Stimulated activated CD8-positive, alpha-beta memory T cell treated with anti-CD3 and anti-CD28 coated beads, Interleukin-12 subunit alpha, Interleukin-12 subunit beta, amount 100 ng/mL, for 24 hours (primary cell): ENCODE data around the gene C10orf67.
A peak's percentile ranks its signal among the peaks of the same experiment; 100 is the strongest.
"Not testable (repeated sequence)": the region's sequence is repeated elsewhere in the genome, so short reads cannot be mapped to it uniquely, and the experiment has no call there.

ENCODE experiments used
- DNase-seq: peaks from one replicate; pipeline ENCODE4 v3.0.0-alpha.2; 2020; ENCODE audit errors: extremely low read depth

Gene C10orf67

DNA sequence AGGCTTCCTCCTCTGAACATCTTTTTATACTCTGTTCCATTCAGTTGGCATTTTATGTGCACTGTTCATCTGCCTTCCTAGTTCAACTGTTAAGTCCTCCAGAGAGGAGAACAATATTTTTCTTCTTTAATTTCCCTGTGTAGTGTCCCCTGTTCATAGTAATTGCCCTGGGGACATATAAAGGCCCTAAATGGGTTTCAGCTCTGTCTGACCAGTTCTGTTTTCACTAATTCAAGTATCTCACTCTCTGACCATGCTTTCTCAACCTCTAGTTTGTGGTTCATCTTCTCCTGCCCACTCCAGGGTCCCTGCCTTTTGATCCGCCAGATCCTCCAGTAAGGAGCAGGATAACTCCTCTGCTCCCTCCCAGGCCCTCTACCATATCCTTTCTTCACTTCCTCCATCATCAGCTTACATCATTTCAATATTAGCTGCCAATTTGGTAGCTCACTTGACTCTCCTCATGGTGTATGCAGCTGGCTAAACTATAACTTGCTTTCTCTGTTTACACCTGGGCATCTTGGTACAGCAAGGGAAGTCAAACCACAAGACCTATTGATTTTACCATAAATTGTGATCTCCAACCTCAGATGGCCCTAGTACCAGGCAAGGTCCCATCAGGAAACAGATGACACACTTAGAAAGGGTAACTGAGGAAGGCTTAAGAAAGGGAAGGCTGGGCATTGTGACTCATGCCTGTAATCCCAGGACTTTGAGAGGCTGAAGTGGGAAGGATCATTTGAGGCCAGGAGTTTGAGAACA is 17.7 kb upstream of the C10orf67 start:
- no peak for DNase-seq

DNA sequence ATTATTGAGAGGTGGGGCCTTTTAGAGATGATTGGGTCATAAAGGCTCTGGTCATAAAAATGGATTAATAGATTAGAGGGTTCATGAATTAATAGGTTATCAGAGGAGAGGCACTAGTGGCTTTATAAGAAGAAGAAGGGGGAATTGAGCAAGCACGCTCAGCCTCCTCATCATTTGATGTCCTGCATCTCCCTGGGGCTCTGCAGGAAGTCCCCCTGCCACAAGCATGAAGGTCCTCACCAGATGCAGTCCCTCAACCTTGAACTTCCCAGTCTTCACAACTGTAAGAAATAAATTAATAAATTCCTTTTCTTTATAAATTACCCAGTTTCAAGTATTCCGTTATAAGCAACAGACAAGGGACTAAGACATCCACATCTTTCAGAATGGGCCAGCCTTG is 17.1 kb upstream of the C10orf67 start:
- DNase-seq, result no peak

DNA sequence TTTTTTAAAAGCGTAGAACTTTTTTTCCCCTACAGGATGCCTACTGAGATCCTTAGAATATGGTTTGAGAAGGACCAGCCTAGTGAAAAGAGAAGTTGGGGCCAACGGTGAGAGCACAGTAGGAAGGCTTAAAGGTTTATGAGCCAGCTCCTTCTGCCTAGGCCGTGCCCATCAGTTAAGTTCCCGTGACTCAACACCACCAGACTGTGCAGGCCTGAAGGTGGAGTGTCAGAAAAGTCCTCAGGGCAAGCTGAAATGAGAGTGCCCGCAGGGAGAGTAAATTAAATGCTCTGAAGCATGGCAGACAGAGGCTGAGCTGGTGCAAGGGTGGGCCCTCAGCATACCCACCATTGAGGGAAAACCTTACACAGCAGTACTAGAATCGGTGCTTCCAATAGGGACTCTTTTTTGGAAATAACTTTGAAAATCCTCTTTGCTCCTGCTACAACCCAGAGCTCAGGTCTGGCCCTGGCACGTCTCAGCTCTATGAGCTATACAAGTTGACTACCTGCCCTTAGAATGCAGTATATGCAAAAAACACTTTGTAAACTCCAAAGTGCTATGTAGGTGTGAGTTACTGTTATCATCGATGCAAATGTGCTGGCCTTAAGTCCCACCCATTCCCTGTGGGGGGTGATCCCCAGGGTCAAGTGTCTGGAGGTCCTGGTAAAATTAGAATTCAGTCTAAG is 15.2 kb upstream of the C10orf67 start:
- no peak for DNase-seq

DNA sequence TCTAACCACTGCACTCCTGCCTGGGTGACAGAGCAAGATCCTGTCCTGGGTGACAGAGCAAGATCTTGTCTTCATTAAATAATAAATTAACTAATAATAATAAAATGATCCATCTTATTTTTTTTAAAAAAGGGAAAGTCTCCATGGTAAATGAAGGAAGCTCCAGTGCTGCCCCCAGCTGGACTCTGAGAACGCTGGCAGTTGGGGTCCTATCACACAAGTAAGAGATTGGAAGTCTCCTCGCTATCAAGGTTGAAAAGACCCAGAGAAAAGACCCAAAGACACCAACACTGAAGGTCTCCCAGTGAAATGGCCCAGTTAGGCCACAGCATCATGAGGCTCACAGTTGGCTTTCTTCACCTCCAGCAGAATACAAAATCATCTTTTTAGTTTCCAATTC is 13.8 kb upstream of the C10orf67 start:
- DNase-seq, result no peak

DNA sequence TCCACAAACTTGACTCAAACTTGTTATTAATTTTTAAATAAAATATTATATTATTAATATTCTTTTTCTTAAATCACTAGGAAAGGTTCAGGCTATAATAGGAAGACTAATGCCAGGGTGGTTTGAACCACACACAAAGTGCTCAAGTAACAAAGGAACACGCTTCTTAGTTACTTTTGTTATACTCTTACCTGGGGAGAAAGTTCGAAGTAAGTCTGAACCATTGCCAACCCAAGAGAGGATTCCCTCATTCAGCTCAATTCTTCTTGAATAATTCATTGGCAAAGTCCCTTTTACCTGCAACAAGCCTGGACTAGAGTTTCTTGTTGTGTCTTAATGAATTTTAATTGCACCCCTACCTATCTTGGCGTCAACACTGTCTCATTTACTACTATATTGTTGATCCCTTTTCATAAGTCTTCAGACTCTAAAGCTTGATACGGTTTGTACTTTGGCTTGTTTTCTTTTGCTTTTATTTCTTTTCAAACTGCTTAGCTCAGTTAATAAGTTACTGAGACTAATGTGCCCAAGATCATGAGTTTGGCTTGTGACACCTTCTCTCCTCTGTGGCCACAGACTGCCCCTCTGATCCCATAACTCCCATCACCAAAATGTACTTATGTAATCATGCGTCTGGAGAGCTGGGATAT is 10.2 kb upstream of the C10orf67 start:
- no peak for DNase-seq

DNA sequence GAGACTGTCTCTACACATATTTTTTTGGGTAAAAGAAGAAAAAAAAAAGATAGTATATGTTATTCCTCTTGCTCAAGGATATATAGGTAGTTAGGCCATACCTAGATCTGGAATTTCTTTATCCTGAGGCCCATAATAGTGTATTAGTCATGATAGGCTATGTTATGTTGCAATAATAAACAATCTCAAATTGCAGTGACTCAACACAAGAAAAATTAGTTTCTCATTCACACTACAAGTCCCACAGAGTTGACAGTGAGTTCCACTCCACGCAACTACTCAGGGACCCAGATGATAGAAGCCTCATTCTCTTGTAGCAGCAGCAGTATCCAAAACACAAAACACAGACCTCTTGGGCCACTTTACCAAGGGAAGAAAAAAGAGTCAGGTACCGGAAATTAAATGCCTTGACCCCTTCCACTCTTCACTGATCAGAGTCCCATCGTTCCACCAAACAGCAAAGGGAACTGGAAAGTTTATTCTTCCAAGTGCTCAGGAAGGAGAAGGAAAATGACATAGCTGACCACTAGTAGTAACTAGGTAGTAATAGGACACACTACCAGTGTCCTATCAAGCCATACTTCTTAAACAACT is 7.4 kb upstream of the C10orf67 start:
- no peak for DNase-seq

DNA sequence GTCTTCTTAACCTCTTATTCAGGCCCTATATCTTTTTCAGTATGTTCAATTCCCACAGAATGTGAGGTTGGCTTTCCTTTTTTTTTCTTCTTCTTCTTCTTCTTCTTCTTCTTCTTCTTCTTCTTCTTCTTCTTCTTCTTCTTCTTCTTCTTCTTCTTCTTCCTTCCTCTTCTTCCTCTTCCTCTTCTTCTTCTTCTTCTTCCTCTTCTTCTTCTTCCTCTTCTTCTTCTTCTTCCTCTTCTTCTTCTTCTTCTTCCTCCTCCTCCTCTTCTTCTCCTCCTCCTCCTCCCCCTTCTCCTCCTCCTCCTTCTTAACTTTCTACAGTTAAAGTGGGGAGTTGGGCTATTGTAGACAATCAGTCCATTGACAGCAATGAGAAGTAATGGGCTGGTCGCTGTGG is 6.1 kb upstream of the C10orf67 start:
- not testable (repeated sequence) for DNase-seq

DNA sequence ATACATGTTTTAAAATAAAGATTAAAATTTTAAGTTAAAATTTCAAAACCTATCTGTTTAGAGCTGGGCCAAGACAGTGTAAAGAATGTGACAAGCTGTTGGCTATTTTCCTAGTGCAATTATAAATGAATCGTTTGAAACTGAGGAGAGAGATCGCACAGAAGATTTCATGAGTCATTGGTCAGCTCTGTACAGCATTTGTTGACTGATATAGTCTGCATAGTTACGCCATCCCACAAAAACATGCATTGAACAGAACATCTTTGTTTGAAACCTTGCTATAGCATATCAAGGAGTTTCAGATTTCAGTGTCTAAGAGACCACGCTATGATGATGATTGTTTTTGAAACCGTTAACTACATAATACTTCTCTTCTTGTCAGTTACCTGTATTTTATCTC is 1.3 kb upstream of the C10orf67 start:
- no peak for DNase-seq

DNA sequence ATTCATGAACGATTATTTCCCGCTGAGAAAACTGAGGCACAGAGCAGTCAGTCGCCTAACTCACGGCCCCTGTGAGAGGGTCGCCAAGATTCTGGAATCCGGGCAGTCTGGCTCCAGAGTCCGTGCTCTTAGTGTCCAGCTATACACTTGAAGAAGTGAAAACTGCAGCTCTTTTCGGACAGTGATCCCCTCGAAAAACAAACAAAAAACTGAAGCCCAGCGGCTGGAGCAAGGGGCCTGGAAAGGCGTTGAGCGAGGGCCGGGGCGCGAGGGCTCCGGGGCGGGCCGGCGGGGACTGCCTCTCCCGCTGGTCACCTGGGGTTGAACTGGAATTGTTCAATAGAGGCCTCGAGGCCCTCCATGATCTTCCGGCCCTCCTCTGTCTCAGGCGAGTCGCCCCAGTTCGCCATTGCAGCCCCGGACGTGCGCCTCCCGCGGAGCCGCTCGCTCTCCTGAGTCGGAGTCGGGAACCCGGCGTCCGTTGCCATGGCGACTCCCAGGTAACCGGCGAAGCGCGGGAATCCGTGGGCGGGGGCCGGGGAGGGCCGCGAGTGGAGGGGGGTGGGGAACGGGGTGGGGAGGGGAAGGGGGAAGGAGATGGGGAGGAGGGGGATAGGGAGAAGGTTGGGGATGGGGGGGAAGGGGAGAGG is 881 bp downstream of the C10orf67 start:
- DNase-seq, result peak; percentile 24

DNA sequence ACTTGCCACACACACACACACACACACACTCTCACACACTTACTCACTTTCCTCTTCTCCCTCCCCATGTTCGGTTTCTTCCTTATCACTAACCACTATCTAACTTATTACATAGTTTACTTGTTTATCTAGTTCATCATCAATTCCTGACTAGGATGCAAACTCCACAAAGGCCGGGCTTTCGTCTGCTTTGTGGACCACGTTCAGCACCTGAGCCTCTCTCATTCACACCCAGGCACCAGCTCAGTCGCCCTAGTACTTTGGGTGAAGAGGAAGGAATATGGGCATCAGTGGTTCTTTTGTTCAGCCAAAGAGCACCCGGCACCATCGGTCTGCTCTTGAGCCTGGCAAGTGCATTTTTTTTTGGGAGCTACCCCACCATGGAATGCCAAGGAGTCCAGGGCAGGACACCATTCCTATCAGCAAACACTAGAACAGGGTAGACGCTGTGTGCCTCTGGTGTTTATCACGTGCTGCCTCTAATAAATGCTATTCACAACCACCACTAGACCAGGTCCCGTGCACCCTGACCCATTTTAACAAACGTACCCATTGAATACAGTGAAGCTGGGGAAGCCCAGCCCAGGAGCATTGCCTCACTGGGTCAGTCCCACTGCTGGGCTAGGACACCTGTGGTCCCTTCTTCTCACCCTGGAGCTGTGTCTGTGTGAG is 2.2 kb downstream of the C10orf67 start:
- no peak for DNase-seq

DNA sequence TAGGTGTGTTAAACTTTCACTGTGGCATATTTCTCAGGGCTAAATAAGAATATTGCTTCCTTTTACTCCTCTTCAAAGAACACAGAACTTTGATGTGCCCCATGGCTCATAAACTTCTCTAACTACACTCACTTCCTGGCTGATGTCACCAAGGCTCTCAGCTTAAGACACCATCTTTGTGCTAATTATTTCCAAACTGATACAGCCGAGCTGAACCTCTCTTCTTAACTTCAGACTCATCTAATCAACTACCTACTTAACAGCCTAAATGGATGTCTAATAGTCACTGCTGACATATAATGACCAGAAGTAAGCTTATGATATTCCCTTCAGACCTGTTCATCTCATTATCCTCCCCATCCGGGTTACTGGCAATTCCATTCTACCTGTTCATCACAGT is 3.6 kb downstream of the C10orf67 start:
- no peak for DNase-seq

DNA sequence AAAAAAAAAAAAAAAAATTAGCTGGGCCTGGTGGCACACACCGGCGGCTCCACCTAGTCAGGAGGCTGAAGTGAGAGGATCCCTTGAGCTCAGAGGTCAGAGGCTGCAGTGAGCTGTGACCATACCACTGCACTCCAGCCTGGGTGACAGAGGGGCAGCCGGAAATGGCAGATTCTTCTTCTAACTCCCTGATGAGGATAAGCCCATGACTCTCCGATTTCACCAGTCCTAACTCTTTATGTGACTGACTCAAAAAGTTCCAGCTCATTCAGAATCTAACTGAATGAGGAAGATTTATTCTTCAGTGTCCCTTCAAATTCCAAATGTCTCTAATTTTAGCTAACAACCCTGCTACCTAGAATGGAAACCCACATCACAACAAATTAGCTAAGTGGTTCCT is 4.2 kb downstream of the C10orf67 start:
- DNase-seq, result no peak

DNA sequence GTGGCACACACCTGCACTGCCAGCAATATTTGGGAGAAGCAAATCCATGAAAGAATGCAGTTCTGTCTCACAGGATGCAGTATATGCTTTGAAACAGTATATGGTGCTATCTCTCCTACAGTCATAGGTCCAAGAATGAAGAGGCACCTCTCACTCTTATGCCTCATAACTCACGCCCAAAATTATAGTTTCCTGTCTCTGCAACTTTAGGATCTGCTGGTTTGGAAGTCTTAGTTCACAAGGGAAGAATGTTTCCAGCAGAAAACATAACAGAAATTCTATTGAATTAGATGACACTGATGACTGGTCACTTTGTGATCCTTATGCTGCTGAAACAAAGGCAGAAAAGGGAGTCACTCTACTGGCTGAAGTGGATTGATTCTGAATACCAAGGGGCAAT is 5.7 kb downstream of the C10orf67 start:
- no peak for DNase-seq

DNA sequence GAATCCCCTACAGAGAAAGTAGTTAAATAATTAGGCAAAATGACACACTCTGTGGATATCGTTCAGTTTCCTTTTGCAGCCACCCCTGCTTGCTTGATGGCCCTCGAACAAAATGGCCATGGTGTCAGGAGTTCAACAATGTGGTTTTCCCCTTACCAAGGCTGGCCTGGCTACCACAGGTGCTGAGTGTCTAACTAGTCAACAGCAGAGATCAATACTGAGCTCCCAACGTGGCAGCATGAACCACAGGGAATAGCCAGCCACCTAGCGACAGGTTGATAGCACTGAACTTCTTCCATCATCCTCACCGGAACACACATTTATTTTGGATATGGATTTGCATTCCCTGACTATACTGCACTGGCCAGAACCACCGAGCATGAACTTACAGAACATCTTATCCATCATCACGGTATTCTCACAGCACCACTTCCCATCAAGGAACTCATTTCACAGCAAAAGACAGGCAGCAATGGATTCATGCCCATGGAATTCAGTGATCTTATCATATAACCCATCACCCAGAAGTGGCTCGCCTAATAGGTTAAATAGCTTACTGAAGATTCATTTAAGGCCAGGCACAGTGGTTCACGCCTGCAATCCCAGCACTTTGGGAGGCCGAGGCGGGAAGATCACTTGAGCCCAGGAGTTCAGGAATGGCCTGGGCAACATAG is 6.3 kb downstream of the C10orf67 start:
- no peak for DNase-seq

DNA sequence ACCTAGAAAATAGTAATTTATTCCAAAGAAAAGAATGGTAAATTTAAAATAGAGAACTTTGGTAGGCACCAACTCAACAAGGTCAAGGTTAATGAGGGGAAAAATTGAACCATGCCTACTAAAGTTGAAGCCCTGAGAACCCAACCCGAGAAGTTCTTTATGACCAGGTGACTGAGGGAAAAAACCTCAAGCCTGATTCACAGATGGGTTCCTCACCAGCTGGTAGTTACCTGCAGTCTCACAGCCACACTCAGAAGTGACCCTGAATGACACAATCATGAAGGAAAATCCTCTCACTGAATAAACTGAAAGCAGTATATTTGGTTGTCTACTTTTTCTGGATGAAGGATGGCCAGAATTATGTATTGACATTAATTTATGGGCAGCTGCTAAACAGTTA is 7.0 kb downstream of the C10orf67 start:
- no peak for DNase-seq

DNA sequence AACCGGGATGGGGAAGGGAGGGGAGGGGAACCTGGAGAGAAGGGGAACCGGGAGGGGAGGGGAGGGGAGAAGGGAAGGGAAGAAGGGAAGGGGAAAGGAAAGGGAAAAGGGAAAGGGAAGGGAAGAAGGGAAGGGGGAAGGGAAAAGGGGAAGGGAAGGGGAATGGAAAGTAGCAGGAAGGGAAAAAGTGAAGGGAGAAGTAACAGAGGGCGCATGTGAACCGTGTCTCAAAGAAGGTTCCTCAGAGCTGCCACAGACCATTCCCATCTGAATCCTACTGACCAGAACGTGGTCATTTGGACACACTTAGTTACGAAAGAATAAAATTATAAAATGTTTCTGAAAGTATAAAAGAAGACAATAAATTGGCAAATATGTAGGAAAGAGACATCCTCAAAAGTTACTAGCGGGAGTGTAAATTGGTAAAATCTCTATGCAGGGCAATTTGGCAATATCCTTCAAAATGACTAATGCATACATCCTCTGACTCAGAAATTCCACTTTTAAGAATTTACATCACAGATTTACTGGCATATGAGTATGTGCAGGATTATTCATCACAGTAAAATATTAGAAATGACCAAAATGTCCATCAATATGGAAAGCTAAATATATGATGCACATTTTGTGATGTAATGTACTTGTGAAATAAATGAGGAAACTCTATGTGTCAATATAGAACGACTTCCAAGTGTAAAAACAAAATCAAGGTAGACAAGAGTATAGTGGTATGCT is 12.9 kb downstream of the C10orf67 start:
- no peak for DNase-seq

DNA sequence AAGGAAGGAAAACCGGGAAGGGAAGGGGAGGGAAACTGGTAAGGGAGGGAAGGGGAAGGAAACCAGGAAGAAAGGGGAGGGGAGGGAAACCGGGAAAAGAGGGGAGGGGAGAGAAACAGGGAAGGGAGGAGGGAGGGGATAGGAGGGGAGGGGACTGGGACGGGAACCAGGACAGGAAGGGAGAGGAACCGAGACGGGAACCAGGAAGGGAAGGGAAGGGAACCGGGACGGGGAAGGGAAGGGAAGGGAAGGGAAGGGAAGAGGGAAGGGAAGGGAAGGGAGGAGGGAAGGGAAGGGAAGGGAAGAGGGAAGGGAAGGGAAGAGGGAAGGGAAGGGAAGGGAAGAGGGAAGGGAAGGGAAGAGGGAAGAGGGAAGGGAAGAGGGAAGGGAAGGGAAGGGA is 13.6 kb downstream of the C10orf67 start:
- no peak for DNase-seq

DNA sequence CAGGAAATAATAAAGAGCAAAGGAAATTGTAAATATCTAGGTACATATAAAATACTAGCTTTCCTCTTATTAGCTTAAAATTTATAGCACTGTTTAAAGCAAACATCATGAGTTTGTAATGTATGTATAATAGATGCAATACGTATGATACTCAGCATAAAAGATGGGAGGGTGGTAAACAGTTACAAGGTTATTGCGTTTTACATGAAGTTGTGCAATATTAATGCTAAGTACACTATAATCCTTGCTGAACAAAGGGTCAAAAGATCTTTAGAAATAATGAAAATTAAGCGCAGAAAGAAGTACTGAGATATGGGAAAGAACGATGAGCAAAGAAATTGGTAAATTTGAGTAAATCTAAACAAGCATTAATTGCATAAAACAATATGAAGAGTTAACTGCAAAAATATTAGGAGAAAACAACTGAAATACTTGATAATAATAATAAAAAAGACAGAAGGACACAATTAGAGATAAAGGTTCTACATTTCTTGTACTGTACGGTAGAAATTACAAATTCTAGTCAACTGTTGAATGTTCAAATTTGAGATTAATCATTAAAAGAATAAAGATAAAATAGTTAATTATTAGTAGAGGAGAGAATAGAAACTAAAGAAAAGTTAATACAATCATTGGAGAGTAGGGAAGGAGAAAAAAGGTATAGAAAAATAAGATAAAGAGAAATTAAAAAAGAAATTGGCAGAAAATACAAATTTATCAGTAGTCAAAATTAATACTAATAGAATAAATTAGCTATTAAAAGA is 17.9 kb downstream of the C10orf67 start:
- no peak for DNase-seq

DNA sequence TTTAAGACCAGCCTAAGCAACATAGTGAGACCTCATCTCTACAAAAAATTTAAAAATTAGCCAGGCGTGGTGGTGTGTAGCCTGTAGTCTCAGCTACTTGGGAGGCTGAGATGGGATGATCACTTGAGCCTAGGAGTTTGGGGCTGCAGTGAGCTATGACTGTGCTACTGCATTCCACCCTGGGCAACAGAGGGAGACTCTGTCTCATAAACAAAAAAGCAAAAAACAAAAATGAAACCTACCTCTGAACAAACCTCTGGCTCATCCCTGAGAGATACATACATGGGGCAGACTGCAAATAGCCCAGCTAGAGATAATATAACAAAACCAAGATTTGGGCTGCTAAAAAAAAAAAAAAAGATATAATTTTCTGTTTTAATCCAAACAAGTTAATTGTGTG is 19.5 kb downstream of the C10orf67 start:
- no peak for DNase-seq

DNA sequence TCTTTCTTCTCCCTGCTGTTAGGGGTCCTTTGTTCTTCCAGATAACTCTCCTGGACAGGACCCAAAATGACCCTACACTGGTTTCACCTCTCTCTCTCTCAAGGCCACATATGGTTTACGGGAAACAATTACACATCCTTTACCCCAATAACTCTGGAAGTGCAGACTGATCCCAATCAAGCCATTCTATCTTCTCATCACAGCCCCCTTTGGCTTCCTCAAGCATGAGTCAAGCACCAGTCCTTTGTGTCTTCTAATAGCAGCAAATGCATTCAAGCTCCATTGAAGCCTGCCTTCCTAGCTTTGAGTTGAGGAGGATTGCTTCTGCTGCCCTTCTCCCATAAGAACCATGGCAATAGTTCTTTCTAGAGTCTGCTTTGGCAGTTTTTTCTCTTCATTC is 20.2 kb downstream of the C10orf67 start:
- DNase-seq, result no peak
